Mucosa of gallbladder (tissue), 1 donor: ENCODE data around the gene ATP6V0C. TPM values are rescaled to one million over a fixed set of nuclear protein-coding genes. Genes with fewer than 3 reads are reported as not detected.

Source experiments
- DNase-seq: peaks from one replicate; pipeline ENCODE4 v3.0.0-alpha.2; 2020; ENCODE audit warnings: low spot score
- total RNA-seq: library from RNA; stranded (reverse); gene quantifications from one replicate; pipeline ENCODE4 v1.2.1, GENCODE V29; 2021
- donor health status: DM: no; HTN: no; CAD: no.

Gene ATP6V0C
- total RNA-seq, 1 donor from 2014 or later = 246 TPM

GRCh38 chr16:2490190-2491105 lies 23.3 kb upstream of the ATP6V0C start:
- no peak for DNase-seq

- no peak for DNase-seq
Measured at GRCh38 chr16:2492292-2492691, 21.5 kb upstream of the ATP6V0C start.

GRCh38 chr16:2493605-2494004 lies 20.1 kb upstream of the ATP6V0C start:
- DNase-seq = no peak

GRCh38 chr16:2494616-2495015 lies 19.1 kb upstream of the ATP6V0C start:
- DNase-seq = no peak

- no peak for DNase-seq
Measured at GRCh38 chr16:2495041-2495440, 18.7 kb upstream of the ATP6V0C start.

GRCh38 chr16:2496223-2497115 lies 17.3 kb upstream of the ATP6V0C start:
- DNase-seq = no peak

- DNase-seq = no peak
Measured at GRCh38 chr16:2497116-2497630, 16.6 kb upstream of the ATP6V0C start.

GRCh38 chr16:2497695-2498484 lies 15.9 kb upstream of the ATP6V0C start:
- DNase-seq = no peak

- no peak for DNase-seq
Measured at GRCh38 chr16:2498531-2499253, 15.1 kb upstream of the ATP6V0C start.

GRCh38 chr16:2499454-2499853 lies 14.3 kb upstream of the ATP6V0C start:
- DNase-seq = no peak

GRCh38 chr16:2499890-2500429 lies 13.8 kb upstream of the ATP6V0C start:
- no peak for DNase-seq

- no peak for DNase-seq
Measured at GRCh38 chr16:2500430-2500917, 13.3 kb upstream of the ATP6V0C start.

GRCh38 chr16:2500918-2501750 lies 12.6 kb upstream of the ATP6V0C start:
- peak; percentile 84 for DNase-seq

GRCh38 chr16:2501946-2502895 lies 11.5 kb upstream of the ATP6V0C start:
- DNase-seq = no peak

GRCh38 chr16:2505695-2506094 lies 8.1 kb upstream of the ATP6V0C start:
- DNase-seq = no peak

- no peak for DNase-seq
Measured at GRCh38 chr16:2507052-2507659, 6.6 kb upstream of the ATP6V0C start.

GRCh38 chr16:2507665-2508064 lies 6.1 kb upstream of the ATP6V0C start:
- DNase-seq = no peak
